GM19397 (cell line): ENCODE measurements around the gene CCER1.
A peak's percentile ranks its signal among the peaks of the same experiment; 100 is the strongest.
"Not testable (repeated sequence)": the region's sequence is repeated elsewhere in the genome, so short reads cannot be mapped to it uniquely, and the experiment has no call there.

Source experiments
- ATAC-seq: cut with Tn5 transposase; IDR thresholded peaks from one replicate; pipeline ENCODE4 v1.9.1; 2021; ENCODE audit warnings: mild to moderate bottlenecking, moderate library complexity; ENCODE audit not compliant: unreplicated experiment

The CCER1 gene

GRCh38 chr12:90954921-90955320 lies at the start of gene CCER1:
Gene CCER1 (minus strand): TSS chr12:90955176. CDS start chr12:90954742, 434 bp downstream.
- no peak for ATAC-seq

- no peak for ATAC-seq
These were observed 48.8 kb upstream of the CCER1 start for GRCh38 chr12:91003737-91004136.

- no peak for ATAC-seq
These were observed 46.3 kb upstream of the CCER1 start for GRCh38 chr12:91001306-91001705.

DNA sequence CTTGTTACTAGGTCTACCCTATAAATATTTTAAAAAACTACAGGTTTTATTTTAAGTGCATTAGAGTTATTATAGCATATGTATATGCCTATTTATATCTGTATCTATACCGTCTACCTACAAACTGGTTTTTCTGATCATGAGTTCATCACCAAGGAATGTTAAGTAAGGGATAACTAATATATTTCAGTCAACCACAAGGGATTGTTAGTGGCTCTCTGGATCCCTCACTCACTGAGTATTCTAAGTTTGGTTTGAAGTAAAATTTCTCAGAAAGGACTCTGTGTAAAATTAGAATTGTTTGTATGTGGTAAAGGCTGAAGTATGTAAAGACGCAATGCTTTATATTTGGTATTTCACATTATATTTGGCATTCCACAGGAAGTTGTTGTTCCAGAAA lies 45.0 kb upstream of the CCER1 start:
- no peak for ATAC-seq

DNA sequence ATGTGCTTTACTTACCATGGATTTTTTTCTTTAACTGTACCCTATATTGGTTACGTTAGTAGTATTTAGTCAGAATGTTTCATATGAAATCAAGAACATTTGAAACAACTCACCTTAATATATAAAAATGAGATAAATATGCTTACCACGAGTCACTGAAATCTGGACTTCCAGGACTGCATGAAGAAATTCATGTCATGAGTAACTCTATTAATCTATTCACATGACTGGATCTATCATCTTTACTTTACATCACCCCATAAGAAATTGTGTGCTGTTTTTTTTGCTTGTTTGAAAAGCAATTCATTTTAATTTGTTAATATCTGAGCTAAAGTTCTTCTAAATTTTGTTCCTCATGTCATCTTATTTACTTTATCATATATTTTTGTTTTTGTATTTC lies 44.6 kb upstream of the CCER1 start:
- no peak for ATAC-seq

DNA sequence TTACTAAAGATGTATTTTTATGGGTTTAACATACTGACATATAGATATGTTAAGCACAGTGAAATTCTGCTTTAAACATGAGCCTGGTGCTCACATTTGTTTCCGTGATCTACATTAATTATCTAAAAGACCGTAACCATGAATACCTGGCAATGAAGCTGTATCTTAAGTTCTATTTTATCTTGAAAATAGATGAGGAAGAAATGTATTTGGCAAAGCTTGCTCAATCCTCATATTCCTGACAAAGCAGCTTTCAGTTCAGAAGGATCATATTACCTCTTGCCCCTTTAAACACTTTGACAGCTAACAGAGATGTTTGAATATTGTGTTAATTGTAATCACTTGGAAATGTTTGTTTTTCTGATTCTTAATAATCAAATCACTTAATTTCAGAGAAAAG lies 40.0 kb upstream of the CCER1 start:
- no peak for ATAC-seq

- no peak for ATAC-seq
These were observed 37.0 kb upstream of the CCER1 start for GRCh38 chr12:90991952-90992465.

GRCh38 chr12:90990611-90991010 lies 35.6 kb upstream of the CCER1 start:
- no peak for ATAC-seq

GRCh38 chr12:90989686-90990111 lies 34.7 kb upstream of the CCER1 start:
- no peak for ATAC-seq

- ATAC-seq = no peak
These were observed 32.5 kb upstream of the CCER1 start for GRCh38 chr12:90987520-90987919.

DNA sequence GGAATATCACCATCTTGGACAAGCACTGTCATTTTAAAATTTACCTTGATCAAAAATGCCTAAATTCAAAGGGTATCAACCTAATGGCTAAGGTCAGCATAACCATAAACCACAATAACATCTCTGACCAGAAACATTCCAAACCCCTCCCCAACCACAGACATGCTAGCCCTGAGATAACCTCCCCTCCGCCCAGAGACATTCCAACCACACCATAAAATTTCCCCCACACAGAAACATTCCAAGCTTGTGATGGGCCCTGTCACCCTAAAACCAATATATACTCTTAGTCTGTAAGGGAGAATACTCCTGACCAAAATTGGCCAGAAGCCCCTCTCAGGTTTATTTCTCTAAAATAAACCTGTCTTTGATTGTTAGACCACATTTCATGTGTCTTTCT lies 32.1 kb upstream of the CCER1 start:
- no peak for ATAC-seq

DNA sequence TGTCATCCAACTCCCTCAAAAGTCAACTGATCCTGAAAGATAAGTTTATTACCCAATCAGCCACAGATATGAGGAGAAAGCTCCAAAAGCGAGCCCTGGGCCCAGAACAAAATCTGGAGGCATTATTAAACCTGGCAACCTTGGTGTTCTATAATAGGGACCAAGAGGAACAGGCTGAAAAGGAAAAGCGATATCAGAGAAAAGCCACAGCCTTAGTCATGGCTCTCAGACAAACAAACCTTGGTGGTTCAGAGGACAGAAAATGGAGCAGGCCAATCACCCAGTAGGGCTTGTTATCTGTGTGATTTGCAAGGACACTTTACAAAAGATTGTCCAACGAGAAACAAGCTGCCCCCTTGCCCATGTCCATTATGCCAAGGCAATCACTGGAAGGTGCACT lies 30.4 kb upstream of the CCER1 start:
- ATAC-seq = not testable (repeated sequence)

GRCh38 chr12:90984114-90984513 lies 29.1 kb upstream of the CCER1 start:
- ATAC-seq = no peak

- ATAC-seq = no peak
These were observed 27.2 kb upstream of the CCER1 start for GRCh38 chr12:90982170-90982569.

- no peak for ATAC-seq
These were observed 25.0 kb upstream of the CCER1 start for GRCh38 chr12:90979951-90980350.

DNA sequence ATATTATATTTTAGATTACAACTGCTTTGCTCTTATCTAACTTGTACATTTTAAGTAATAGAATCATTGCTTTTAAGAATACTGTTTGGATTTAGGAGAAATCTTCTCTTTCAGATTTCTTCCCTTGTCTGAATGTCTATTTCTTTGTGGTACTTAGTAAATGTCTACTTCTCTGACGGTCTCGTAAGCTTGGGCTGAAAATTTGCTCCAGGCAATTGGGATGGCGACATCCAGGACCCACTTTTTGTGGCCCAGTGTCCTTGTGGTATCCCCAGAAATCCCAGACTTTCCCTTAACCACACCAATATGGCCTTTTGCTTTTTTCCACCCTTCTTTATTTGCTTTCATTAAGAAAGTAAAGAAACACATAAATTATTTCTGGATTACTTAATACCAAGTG lies 24.0 kb upstream of the CCER1 start:
- ATAC-seq = no peak

DNA sequence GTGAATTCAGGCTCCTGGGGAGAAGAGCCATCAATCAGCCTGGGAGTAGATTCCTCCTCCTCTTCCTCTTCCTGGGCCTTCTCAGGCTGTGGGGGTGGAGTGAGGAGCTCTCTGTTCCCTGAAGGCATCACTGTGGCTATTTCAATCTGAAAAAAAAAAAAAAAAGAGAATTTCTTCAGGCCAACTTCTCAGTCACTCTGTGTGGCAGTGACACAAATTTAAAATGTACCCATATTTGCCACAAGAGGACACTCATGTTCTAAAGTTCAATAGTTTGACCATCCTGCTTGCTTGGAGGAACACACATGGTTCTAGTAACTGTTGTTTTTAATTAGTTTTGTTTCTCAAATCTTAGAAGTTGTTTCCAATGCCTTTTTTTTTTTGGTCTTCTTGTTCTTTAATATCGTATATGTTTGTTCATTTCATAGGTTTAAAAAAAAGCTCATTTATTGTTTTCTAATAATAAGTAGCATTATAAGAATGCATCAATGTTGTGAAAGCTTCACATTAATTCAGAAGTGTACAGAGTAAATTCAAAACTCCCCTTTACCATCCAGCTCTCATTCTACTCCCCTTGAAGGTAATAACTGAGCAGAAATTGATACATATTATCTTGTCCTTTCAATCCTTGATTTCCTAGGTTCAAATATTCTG lies 23.3 kb upstream of the CCER1 start:
- peak; percentile 82 for ATAC-seq

DNA sequence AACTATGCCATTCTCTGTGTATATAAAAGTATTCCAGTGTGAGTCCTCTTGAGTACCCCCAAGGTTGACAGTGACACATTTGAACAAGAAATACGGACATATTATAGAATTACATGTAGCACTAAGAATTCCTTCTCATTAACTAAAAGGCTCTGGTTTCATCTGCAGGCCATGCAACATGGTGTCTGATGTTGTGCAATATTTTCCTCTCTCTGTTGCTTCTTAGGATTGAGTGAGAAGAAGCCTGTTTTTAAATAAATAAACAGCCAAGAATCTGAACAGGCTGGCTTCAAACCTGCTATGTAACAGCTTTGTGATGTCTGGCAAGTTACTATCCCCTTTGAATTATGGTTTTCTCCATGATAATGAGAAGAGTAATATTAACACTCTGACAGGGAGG lies 22.2 kb upstream of the CCER1 start:
- no peak for ATAC-seq

DNA sequence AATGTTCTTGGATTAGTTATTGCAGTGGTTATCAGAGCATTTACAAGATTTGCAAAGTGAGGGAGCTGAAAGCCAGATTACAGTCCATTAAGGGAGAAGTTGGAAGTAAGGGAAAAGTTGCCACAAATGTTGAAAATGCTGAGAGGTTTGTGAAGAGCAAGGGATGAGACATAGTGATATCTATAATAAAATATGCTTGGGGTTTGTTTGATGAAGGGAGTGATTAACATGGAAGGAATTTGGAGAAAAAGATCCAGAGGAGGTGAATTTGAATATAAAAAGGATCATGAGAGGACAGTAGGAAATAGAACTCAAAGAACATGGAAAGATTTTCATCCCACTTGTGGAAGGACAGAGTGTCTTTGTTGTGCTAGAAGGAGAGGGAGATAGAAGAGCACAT lies 19.3 kb upstream of the CCER1 start:
- ATAC-seq = no peak

DNA sequence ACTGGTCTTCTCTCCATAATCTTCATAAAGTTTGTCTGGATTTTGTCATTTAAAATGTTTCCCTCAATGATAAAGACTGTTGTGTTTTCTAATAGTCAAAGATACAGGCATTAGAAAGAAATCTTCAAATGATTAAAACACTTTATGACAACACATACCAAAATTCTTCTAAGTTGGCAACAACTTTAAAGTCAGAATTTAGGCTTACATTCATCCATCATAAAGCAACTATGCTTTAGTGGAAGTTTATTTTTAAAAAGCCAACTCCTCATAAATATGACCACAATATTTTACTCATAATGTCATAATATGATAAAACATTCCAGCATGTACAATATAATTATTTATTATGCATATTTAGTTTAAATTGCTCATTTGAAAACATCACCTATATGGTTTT lies 17.2 kb upstream of the CCER1 start:
- ATAC-seq = no peak

GRCh38 chr12:90970911-90971310 lies 15.9 kb upstream of the CCER1 start:
- no peak for ATAC-seq

DNA sequence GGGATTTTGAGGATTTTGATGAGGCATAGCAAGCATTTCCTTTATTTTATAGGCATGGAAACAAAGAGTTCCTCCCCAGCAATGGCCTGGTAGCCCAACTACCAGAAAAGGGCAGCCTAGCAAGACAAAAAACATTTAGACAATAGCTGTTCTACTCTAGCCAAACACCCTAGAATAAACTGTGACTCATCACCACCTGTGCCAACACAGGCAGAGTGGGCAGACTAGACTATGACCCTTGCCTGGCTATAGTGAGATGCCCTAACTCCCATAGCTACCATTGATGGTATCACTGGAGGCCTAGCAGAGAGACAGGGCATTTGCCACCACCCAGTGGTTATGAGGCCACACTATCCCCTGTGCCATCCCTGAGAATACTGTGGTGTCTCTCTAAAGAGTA lies 15.5 kb upstream of the CCER1 start:
- ATAC-seq = no peak

- ATAC-seq = no peak
These were observed 14.9 kb upstream of the CCER1 start for GRCh38 chr12:90969851-90970250.
